GM12874 (cell line): ENCODE results near the gene HOXB8.

ENCODE experiments used
- TF ChIP-seq, protein P1 (sequence below): IDR thresholded peaks from 2 replicates; pipeline ENCODE4 v1.5.1; 2011; ENCODE audit warnings: low read depth, mild to moderate bottlenecking, control low read depth, low read length, moderate library complexity; ENCODE audit not compliant: insufficient read depth

The HOXB8 gene

DNA sequence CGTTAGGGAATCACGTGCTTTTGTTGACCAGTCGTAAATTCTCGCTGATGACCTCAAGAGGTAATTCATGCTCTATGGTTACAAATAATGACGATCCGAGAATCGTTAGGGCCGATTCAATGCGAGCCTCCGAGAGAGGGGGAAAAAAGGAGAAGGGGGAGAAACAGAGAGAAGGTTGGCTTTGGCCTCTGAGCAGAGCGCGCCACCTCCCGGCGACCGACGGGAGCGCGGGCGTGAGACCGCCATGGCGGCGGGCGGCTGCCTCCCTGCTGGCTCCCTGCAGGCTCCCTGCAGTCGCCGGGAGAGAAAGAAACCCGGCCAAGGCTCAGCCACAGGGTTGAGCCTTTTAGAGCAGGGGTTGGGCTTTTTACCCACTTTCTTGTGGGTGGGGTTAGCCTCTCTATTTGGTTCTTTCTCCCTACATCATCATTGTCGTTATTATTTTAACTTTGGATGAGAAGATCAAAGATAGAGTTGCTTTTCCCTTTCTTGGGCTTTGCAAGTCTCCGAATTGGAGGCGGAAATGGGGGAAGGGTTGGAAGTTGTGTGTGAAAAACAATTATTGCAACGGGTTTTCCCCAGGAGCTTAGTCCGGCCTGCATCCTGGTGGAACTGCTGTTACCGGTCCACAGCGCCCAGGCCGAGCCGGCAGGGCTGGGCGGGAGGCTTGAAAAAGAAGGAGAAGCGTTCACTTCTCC lies 21.1 kb downstream of the HOXB8 start:
- TF ChIP-seq, protein P1, sequence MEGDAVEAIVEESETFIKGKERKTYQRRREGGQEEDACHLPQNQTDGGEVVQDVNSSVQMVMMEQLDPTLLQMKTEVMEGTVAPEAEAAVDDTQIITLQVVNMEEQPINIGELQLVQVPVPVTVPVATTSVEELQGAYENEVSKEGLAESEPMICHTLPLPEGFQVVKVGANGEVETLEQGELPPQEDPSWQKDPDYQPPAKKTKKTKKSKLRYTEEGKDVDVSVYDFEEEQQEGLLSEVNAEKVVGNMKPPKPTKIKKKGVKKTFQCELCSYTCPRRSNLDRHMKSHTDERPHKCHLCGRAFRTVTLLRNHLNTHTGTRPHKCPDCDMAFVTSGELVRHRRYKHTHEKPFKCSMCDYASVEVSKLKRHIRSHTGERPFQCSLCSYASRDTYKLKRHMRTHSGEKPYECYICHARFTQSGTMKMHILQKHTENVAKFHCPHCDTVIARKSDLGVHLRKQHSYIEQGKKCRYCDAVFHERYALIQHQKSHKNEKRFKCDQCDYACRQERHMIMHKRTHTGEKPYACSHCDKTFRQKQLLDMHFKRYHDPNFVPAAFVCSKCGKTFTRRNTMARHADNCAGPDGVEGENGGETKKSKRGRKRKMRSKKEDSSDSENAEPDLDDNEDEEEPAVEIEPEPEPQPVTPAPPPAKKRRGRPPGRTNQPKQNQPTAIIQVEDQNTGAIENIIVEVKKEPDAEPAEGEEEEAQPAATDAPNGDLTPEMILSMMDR = peak; percentile 98

DNA sequence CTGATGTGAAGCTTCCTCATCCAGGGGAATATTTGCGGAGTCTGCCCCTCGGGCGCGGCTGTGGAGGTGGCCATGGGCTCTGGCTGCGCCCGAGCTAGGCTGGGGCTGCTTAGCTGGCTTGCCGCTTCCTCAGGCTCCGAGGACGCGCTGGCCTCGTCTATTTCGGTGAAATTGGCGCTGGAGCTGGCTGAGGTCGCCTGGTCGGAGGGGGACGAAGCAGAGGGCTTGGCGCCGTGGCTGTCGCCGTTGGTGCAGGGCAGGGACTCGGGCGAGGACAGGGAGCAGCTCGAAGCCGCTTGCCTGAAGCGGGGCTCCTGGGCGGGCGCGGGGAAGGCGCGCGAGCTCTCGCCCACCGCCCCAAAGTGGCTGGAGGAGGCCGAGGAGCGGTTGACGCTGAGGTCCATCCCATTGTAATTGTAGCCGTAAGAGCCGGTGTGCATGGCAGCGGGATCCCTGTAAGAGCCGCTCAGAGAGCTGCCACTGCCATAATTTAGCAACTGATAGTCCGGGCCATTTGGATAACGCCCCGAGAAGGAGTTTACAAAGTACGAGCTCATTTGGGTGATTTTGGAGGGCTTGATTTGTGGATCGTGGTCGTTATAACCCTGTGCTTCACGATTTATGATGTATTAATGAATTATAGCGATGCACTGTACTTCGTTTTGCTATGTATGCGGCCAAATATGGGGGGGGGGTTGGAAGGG lies 21.8 kb downstream of the HOXB8 start, which contains the start of gene HOXB5:
TSS of gene HOXB5 (minus strand) at position 654 of the 704 bp plus-strand sequence. CDS start at position 557, 97 bp downstream.
- TF ChIP-seq, protein P1 = no peak

- TF ChIP-seq, protein P1 = no peak
These were observed 22.5 kb downstream of the HOXB8 start for GRCh38 chr17:48592577-48592976.

- TF ChIP-seq, protein P1 = no peak
These were observed 23.0 kb downstream of the HOXB8 start for GRCh38 chr17:48592057-48592514.

DNA sequence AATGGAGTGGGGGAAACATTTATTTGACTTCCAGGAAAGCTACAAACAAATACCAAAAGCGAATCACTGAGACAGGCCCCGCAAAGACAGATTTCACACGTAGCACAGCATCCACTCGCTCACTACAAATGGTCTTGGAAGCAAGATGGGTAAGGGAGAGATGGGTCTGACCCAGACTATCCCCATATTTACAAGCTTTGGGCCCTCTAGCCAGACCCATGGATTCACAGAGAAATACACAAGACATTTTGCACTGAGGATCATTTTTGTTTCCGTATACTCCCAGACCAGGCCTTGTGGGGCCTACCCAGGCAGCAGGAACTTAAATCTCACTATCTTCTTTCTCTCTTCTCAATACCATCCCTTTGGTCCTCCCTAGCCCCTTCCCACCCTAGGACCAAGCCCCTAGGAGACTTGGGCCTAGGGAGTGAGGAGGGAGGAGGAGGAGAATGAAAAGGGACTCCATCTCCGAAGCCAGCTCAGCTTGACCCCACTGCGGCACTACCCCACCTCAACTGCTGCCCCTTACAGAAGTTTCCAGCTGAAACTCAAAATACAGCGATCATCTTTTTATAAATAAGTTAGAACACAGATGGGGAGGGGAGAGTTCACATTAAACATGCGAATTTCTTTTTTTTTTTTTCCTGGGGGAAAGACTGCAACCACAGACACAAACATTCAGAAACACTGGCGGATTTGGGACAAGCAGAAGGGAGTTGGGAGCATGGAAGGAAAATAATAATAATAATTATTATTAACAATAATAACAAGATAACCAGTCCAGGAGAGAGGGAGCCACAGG lies 23.6 kb downstream of the HOXB8 start:
- TF ChIP-seq, protein P1 = no peak

- TF ChIP-seq, protein P1 = no peak
These were observed 24.4 kb downstream of the HOXB8 start for GRCh38 chr17:48590607-48591161.
